Measurements from ENCODE around the gene PAX8.
A peak's percentile ranks its signal among the peaks of the same experiment; 100 is the strongest.

The PAX8 gene

DNA sequence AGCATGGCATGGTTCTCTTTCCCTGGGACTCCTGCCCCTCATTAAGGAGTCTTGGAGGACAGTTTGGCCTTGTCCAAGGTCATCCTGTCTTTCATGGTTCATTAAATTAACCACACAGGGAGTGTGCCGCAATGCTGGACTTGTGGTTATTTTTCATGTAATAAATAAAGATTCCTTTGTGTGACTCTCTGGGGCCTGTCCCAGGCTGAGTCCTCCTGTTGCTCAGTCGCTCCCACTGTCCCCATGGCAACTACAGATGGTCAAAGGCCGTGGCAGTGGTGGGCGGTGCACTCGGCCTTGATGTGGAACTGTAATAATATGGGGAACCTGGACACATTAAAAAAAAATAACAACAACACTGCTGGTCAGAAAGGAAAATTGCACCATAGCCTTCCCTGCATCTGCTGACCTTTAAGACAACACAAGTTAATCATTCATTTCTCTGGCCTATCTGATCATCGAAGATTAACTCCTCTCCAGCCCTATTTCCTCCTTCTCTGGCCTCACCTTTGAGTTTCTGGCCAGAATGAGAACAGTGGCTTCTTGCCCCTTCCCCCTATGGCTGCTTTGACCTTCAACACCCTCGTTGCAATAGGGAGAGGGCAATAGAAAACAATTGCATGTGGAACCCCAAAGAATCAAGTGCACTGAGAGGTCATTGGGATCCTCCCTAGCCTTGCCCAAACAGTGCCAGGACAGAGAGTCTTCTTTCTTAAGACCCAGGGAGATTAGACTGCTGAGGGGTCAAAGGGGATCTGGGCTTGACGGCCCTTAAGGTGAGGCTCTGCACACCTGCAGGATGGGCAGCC lies 60.2 kb downstream of the PAX8 start:
- no peak for DNase-seq

DNA sequence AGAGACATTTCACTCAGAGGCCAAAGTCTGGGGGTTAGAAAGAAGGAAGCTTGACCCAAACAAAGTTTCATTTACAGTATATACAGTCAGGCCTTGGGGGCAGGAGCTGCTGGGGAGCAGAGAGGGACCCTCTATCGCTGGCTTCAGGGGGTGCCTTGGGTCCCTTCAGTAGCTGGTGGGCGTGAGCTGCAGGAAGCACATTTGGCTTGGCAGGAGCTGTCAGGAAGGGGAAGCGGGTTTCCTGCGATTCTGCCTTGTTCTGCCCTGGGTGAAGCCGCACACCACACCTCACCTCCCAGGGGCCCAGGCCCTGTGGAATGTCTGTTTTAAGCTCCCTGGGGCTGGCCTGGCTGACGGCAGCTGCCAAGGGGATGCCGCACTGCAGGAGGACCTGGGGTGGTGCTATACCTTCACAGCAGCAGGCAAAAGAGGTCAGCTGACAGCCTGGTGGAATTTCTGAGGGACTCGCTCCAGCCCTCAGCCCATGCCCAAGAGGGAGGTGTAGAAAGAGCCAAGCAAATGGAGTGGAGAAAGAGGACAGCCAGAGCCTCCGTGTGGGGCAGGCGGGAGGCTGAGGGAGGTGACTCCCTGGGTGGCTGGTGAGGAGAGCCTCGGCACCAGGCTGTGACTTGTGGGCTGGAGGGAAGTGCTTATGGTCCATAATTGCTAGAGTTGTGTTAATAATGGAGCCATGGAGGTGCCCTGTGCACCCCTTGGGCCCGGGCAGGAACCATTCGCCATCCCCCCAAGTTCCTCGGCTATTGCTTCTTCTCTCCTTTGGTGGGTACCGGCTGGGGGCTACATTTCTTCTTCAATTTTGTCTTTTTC lies 61.1 kb downstream of the PAX8 start:
- no peak for DNase-seq

GRCh38 chr2:113216891-113217454 lies 61.7 kb downstream of the PAX8 start:
- no peak for DNase-seq

DNA sequence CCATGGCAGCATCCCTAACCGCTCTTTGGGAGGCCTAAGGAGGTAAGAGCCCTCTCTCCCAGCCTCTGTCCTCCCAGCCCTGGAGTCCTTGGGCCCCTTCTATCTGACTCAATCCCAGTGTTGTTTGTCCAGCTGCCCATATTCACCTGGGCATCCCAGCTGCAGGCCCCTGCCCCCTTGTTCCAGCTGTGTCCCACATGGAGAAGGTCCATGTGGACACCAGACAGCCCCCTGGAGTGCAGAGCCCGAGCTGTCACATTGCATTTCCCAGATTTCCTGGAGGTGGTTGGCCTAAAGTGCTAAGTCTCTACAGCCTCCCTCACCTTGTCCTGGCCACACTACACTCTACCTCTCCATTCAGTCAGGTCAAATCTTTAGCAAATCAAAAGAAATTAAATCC lies 62.4 kb downstream of the PAX8 start:
- DNase-seq: no peak

- no peak for DNase-seq
These were observed 63.7 kb downstream of the PAX8 start for GRCh38 chr2:113215056-113215455.

DNA sequence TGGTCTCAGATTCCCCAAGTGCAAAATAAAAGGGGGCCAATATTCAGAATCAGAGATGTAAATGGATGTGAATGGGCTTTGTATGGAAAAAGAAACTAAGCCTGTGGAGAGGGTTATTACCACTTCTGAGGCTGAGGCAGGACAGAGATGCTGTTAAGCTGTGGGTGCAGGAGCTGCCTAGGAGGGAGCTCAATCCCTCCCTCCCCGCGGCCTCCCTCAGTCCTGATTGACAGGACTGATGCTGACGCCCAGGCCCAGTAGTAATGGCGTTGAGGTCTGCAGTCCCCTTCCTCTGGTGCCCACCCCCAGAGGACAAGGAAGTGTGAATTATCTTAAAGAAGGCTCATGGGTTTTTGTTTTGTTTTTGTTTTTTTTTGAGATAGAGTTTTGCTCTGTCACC lies 64.6 kb downstream of the PAX8 start:
- DNase-seq: no peak

- no peak for DNase-seq
These were observed 65.4 kb downstream of the PAX8 start for GRCh38 chr2:113213061-113213930.

GRCh38 chr2:113212245-113213060 lies 66.3 kb downstream of the PAX8 start:
- no peak for DNase-seq

DNA sequence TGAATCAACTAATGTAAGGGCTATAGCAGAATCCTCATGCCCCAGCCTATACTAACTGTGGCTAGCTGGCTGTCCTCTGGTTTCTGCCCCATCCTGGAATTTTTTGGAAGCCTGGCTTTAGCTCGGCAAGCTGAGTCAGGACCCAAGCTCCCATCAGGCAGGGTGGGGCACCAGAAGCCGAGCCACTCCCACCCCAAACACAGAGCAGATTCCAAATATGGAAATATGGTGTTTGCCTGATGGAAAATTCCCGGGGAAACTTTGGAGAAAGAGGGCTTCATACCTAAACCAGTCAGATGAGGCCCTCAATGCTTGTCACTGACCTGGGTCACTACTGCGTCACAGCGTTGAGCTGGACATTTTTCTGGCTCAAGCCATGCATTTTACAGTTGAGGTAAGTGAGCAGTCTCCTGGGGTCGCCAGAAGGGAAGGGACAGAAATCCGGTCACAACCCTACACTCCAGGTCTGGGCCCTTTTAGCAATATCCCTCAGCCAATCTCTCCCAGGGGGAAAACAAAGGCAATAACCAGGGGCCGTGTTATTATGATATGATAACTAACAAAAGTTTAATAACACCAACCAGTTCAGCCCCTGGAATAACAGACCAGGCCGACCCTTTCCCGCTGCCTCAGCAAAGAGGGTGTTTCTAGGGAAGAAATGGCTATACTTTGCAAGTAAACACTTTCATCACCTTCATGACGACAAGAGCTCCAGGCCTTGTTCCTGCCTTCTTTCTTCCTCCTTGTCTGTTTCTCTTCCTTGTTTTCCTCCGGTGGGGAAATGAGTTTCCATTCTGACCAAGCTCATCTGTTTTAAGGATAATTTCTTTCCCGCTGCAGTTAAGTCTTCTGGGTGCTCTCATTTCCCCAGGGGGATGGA lies 67.3 kb downstream of the PAX8 start:
- DNase-seq: no peak

DNA sequence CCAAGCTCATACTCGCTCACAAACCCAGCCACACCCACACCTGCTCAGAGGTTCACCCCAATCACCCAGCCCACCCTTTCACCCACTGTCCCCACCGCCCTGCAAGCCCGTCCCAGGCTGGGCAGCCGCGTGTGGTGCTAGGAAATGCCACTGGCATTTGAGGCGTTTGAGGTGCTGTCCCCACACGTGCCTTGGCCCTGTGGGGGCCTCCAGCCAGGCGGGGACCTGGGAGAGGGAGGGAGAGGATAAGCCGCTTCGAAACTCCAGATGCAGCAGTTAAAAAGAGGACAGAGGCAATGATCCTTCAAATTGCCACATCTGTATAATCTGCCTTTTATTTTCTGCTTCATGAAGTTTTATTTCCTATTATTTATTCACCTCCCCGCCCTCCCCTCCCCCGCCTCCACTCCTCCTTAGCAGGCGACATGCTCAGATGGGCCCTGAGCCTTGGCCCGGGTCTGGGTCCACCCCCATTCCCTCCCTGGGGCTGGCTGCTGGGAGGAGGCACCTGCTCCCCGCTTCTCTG lies 69.0 kb downstream of the PAX8 start:
- no peak for DNase-seq

DNA sequence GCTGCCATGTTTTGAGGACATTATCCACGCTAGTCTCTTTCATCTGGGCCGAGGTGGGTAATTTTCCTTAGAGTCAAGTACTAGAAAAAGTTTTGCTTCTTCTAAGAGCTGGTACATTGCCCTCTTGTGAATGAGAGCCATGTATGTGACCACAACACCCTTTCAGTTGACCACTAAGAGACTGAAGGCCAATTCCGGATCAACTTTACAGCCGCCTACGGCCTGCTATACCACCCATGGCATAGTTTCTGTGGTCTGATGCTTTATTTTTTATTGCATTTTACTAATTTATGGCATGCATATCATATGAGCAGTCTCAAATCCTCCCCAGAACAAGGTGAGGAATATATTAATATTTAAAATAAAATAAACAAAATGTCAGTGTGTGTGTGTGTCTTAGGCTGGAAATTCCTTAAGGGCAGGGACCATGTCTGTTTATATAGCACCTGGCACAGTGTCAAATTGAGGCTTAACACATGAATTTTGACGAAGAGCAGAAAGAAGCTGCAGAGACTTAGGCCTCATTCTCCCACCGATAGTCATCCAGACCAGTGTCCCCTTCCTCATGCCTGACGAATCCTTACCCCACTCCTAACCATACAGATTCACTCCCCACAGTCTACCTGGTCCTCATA lies 69.6 kb downstream of the PAX8 start:
- no peak for DNase-seq

- no peak for DNase-seq
These were observed 70.3 kb downstream of the PAX8 start for GRCh38 chr2:113208396-113208795.

GRCh38 chr2:113207021-113207420 lies 71.7 kb downstream of the PAX8 start:
- no peak for DNase-seq

- no peak for DNase-seq
These were observed 72.5 kb downstream of the PAX8 start for GRCh38 chr2:113206251-113206650.

DNA sequence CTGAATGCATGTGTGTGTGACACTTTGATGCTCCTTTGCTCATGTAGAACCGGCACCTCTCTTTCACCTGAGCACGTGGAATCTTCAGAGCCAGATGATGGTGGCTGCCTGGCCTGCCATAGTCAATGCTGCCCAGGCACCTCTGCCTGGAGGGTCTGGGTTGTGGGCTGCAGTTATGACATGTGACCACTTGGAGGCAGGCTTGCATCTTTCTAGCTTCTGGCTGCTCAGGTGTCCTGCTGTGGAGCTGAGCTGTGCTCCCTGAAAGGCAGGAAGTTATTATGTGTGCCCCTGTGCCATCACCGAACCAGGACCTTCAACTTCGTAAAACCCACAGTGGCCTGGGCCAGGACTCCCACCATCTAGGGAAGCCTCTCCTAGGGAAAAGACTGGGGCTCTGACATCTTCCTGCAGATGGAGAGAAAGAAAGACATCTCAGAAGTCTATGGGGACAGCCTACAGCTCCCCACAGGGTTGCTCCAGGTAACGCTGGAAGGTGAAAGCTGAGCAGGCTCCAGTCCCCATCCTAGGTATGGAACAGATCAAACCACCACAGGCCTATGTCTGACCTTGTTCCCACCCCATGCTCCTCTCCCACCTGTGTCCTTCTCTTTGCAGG lies 74.7 kb downstream of the PAX8 start:
- DNase-seq: peak; percentile 82

GRCh38 chr2:113203217-113203530 lies 75.5 kb downstream of the PAX8 start:
- DNase-seq: no peak

GRCh38 chr2:113202305-113203216 lies 76.2 kb downstream of the PAX8 start:
- DNase-seq: no peak

- DNase-seq: no peak
These were observed 77.0 kb downstream of the PAX8 start for GRCh38 chr2:113201496-113202304.
